ENCODE results near the gene TIAM1. TPM values are rescaled to one million over a fixed set of nuclear protein-coding genes. Genes with fewer than 3 reads are reported as not detected.

The TIAM1 gene
- total RNA-seq = 16.7 and 17.7 TPM in 2 replicates
- long read RNA-seq, partial matches to known transcripts = 26 of 42 reads
- long read RNA-seq, other reads (novel, unspliced or antisense) = 16 of 42 reads

- peaks cover 19% of the 10 kb centered on the region for H3K4me1 Mint-ChIP-seq (ENCODE audit: unreplicated experiment)
- no peaks in the 10 kb centered on the region for H3K9me3 Mint-ChIP-seq (ENCODE audit: unreplicated experiment)
- H3K27ac Mint-ChIP-seq (ENCODE audit: unreplicated experiment) = peak within 1 kb of the TSS; percentile 86
- no peak for TF ChIP-seq CTCF (IDR thresholded peaks at IDR 0.05)
- no peaks in the 10 kb centered on the region for H3K27me3 Mint-ChIP-seq (ENCODE audit: unreplicated experiment)
- DNase-seq (ENCODE audit: extremely low spot score, unreplicated experiment) = no peak
- H3K4me3 Mint-ChIP-seq (ENCODE audit: unreplicated experiment) = peak within 1 kb of the TSS; percentile 91
- no peaks in the 10 kb centered on the region for H3K36me3 Mint-ChIP-seq (ENCODE audit: unreplicated experiment)
Measured at GRCh38 chr21:31343680-31344480, at the start of gene TIAM1. TSS of gene TIAM1 (minus strand) at chr21:31344261. CDS start at chr21:31266972, 77,289 bp downstream.

GRCh38 chr21:31387560-31388186 is 43.6 kb upstream of the TIAM1 start:
- peak; percentile 36 for DNase-seq (ENCODE audit: extremely low spot score, unreplicated experiment)
- no peaks in the 10 kb centered on the region for H3K27me3 Mint-ChIP-seq (ENCODE audit: unreplicated experiment)
- H3K9me3 Mint-ChIP-seq (ENCODE audit: unreplicated experiment) = no peaks in the 10 kb centered on the region
- no peaks in the 10 kb centered on the region for H3K4me1 Mint-ChIP-seq (ENCODE audit: unreplicated experiment)
- no peak overlapping the region for H3K4me3 Mint-ChIP-seq (ENCODE audit: unreplicated experiment)
- no peak overlapping the region for H3K27ac Mint-ChIP-seq (ENCODE audit: unreplicated experiment)
- TF ChIP-seq CTCF (IDR thresholded peaks at IDR 0.05) = no peak
- no peaks in the 10 kb centered on the region for H3K36me3 Mint-ChIP-seq (ENCODE audit: unreplicated experiment)

GRCh38 chr21:31386006-31386405 is 41.9 kb upstream of the TIAM1 start:
- H3K36me3 Mint-ChIP-seq (ENCODE audit: unreplicated experiment) = no peaks in the 10 kb centered on the region
- no peaks in the 10 kb centered on the region for H3K4me1 Mint-ChIP-seq (ENCODE audit: unreplicated experiment)
- peak; percentile 63 for DNase-seq (ENCODE audit: extremely low spot score, unreplicated experiment)
- no peak overlapping the region for H3K27ac Mint-ChIP-seq (ENCODE audit: unreplicated experiment)
- no peak for TF ChIP-seq CTCF (IDR thresholded peaks at IDR 0.05)
- H3K4me3 Mint-ChIP-seq (ENCODE audit: unreplicated experiment) = no peak overlapping the region
- no peaks in the 10 kb centered on the region for H3K27me3 Mint-ChIP-seq (ENCODE audit: unreplicated experiment)
- H3K9me3 Mint-ChIP-seq (ENCODE audit: unreplicated experiment) = no peaks in the 10 kb centered on the region

- no peaks in the 10 kb centered on the region for H3K27me3 Mint-ChIP-seq (ENCODE audit: unreplicated experiment)
- H3K9me3 Mint-ChIP-seq (ENCODE audit: unreplicated experiment) = no peaks in the 10 kb centered on the region
- no peak for TF ChIP-seq CTCF (IDR thresholded peaks at IDR 0.05)
- no peak overlapping the region for H3K27ac Mint-ChIP-seq (ENCODE audit: unreplicated experiment)
- H3K36me3 Mint-ChIP-seq (ENCODE audit: unreplicated experiment) = no peaks in the 10 kb centered on the region
- H3K4me1 Mint-ChIP-seq (ENCODE audit: unreplicated experiment) = no peaks in the 10 kb centered on the region
- DNase-seq (ENCODE audit: extremely low spot score, unreplicated experiment) = peak; percentile 11
- no peak overlapping the region for H3K4me3 Mint-ChIP-seq (ENCODE audit: unreplicated experiment)
Measured at GRCh38 chr21:31383770-31384169, 39.7 kb upstream of the TIAM1 start.

- no peak overlapping the region for H3K4me3 Mint-ChIP-seq (ENCODE audit: unreplicated experiment)
- TF ChIP-seq CTCF (IDR thresholded peaks at IDR 0.05) = no peak
- H3K36me3 Mint-ChIP-seq (ENCODE audit: unreplicated experiment) = no peaks in the 10 kb centered on the region
- H3K27me3 Mint-ChIP-seq (ENCODE audit: unreplicated experiment) = no peaks in the 10 kb centered on the region
- H3K4me1 Mint-ChIP-seq (ENCODE audit: unreplicated experiment) = no peaks in the 10 kb centered on the region
- H3K27ac Mint-ChIP-seq (ENCODE audit: unreplicated experiment) = no peak overlapping the region
- no peak for DNase-seq (ENCODE audit: extremely low spot score, unreplicated experiment)
- H3K9me3 Mint-ChIP-seq (ENCODE audit: unreplicated experiment) = no peaks in the 10 kb centered on the region
Measured at GRCh38 chr21:31382060-31382459, 38.0 kb upstream of the TIAM1 start.
